Psoas muscle (tissue), 8 donors: ENCODE results near the gene TECPR1. TPM values are rescaled to one million over a fixed set of nuclear protein-coding genes. Genes with fewer than 3 reads are reported as not detected.

ENCODE experiments used
- ATAC-seq, 4 donors: fragments of 200-7000 bp; cut with Tn5 transposase; one replicate each; pipeline ENCODE4 v1.9.1; 2020; ENCODE audit warnings: moderate library complexity in 3 of 4, mild to moderate bottlenecking in 2 of 4
- DNase-seq, 2 donors: peaks; one replicate each; pipeline ENCODE4 v3.0.0-alpha.2; 2020
- H3K27ac ChIP-seq: fragments of 200-600 bp; one replicate; pipeline ENCODE4 v1.8.0; 2022
- H3K27me3 ChIP-seq, 3 donors: fragments of 200-600 bp in 1 of 3; one replicate each; pipeline versions ENCODE4 v1.6.1 to v1.8.0; 2013 to 2022; ENCODE audit warnings: low read length in 2 of 3, mild to moderate bottlenecking in 2 of 3, moderate library complexity in 1 of 3; ENCODE audit not compliant: insufficient read depth in 3 of 3
- H3K36me3 ChIP-seq, 2 donors: fragments of 200-600 bp in 1 of 2; one replicate each; pipeline versions ENCODE4 v1.6.1 to v1.8.0; 2013 to 2022; ENCODE audit warnings: low read depth in 1 of 2, mild to moderate bottlenecking in 1 of 2, moderate library complexity in 1 of 2; ENCODE audit not compliant: insufficient read depth in 1 of 2
- H3K4me1 ChIP-seq: fragments of 200-600 bp; one replicate; pipeline ENCODE4 v1.8.0; 2022
- H3K4me3 ChIP-seq: fragments of 200-600 bp; one replicate; pipeline ENCODE4 v1.8.0; 2022; ENCODE audit warnings: mild to moderate bottlenecking
- H3K9me3 ChIP-seq: fragments of 200-600 bp; one replicate; pipeline ENCODE4 v1.8.0; 2022
- WGBS, 3 donors: extraction: QIAGEN DNeasy Blood & Tissue Kit; methylation state at CpG; one replicate each; pipeline versions ENCODE4 v1.1.6 to v1.1.7; 2013; 5-methylcytosine and 5-hydroxymethylcytosine counted together
- intact Hi-C, 2 donors: fragments of 100-400 bp; cut with DNase I; formaldehyde crosslinking; loops; one replicate each; pipeline versions ENCODE4 v1.11.0 to v1.14.2; 2022
- polyA plus RNA-seq, 3 donors: library from polyadenylated mRNA; stranded (reverse); fragments of 200-250 nt; gene quantifications; one replicate each; pipeline ENCODE4 v1.2.3, GENCODE V29; 2013
- total RNA-seq, 4 donors: library from RNA; stranded (reverse); fragmentation: NEBNext Ultra II Directional in 2 of 4; extraction: Animal tissue kit (Norgen Biotek cat#: 25700) in 2 of 4; gene quantifications; one replicate each; pipeline versions ENCODE4 v1.2.1 to v1.2.4, GENCODE V29; 2021 to 2023
- TF ChIP-seq, protein P1 (sequence below): fragments of 200-600 bp; IDR thresholded peaks from one replicate; pipeline ENCODE4 v1.8.0; 2022; ENCODE audit warnings: antibody characterized with exemption
- donor health status: healthy with polysubstance abuse.
- donor health status: DM: no; HTN: no; CAD: no; lungs with moderate emphysema.
- donor health status: Bipolar disorder and iron deficiency.
- donor health status: healthy.
- donor health status: DM: yes; HTN: yes; CAD: no.
- donor health status: DM: no; HTN: no; CAD: no.
- donor health status: DM: no; HTN: no; CAD: no.
- donor health status: DM: yes; HTN: yes; CAD: no.

Gene TECPR1
- total and polyA plus RNA-seq, 7 donors, result 7.0 to 23.0 (median 14.5) TPM

DNA sequence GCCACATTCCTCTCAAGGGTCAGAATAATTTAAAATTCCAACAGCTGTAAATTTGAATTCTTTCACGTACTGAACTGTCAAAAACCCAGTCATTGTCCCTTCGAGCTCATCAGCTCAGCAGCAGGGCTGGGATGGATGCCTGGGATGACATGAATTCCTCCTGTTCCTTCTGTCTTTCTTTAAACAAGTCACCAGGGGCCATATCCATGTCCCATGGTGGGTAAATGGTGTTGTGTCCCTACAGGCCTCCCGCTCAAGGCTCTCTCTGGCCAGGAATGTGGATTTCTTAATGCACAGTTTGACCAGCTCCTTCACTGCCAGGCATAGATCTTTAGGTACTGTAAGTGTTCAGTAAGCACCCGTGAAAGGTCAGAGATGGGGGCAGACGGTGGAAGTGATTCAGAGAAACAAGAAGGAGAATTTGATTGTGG, 13.8 kb upstream of the TECPR1 start:
- no peak for ATAC-seq
- TF ChIP-seq, protein P1, sequence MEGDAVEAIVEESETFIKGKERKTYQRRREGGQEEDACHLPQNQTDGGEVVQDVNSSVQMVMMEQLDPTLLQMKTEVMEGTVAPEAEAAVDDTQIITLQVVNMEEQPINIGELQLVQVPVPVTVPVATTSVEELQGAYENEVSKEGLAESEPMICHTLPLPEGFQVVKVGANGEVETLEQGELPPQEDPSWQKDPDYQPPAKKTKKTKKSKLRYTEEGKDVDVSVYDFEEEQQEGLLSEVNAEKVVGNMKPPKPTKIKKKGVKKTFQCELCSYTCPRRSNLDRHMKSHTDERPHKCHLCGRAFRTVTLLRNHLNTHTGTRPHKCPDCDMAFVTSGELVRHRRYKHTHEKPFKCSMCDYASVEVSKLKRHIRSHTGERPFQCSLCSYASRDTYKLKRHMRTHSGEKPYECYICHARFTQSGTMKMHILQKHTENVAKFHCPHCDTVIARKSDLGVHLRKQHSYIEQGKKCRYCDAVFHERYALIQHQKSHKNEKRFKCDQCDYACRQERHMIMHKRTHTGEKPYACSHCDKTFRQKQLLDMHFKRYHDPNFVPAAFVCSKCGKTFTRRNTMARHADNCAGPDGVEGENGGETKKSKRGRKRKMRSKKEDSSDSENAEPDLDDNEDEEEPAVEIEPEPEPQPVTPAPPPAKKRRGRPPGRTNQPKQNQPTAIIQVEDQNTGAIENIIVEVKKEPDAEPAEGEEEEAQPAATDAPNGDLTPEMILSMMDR, result no peak
- Histone ChIP-seq H3K4me3 (no peak overlapping the region), H3K27ac (no peak overlapping the region), H3K4me1 (no peaks in the 10 kb centered on the region), H3K27me3 (no peaks in the 10 kb centered on the region), H3K36me3 (peaks cover 0 to 15% of the 10 kb centered on the region in 2 donors), H3K9me3 (no peaks in the 10 kb centered on the region)
- DNase-seq, result no peak
- intact Hi-C loops, result no loop called here
- WGBS, 3 donors, result 80 to 87% (median 82%) methylated on average over 5 of the region's 5 CpGs

DNA sequence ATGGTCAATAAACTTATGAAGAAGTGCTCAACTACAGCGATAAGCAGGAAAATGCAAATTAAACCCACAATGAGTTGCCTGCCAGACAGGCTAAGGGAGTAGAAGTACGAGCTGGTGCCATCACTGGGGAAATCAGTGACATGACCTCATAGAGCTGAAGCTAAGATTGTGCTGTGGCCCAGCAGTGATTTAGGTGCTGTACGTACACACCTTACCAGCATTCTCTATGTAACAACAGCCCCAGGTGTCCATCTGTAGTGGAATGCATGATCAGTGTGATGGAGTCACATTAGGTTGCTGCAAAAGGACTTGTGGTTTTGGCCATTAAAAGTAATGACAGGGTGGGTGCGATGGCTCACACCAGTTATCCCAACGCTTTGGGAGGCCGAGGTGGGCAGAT, 5.7 kb upstream of the TECPR1 start:
- ATAC-seq, result no peak
- no peak for DNase-seq
- Histone ChIP-seq H3K4me3 (no peak overlapping the region), H3K4me1 (peaks cover 6% of the 10 kb centered on the region), H3K36me3 (peaks cover 0 to 33% of the 10 kb centered on the region in 2 donors), H3K27me3 (no peaks in the 10 kb centered on the region), H3K27ac (no peak overlapping the region), H3K9me3 (no peaks in the 10 kb centered on the region)
- WGBS, 3 donors, result 89 to 97% (median 93%) methylated on average over 6 of the region's 6 CpGs
- TF ChIP-seq, protein P1, result no peak
- intact Hi-C loops, result no loop called here

DNA sequence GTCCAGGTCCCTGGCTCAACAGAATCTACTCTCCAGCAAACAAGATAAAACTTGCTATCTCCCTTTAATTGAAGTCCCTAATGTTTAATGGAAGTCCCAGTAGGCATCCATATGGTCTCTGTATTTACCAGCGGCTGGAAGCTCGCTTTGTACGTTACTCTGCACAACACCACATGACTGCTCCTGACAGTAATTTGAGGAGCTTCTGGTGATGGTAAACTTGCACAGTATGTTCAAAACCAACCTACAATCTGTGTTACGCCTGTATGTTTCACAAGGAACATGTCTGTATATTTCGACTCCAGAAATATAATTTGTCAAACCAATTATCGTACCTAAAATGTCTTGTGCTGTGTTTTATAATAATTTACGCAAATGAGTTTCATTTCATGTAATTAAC, 4.4 kb upstream of the TECPR1 start:
- no peaks in the 10 kb centered on the region for H3K9me3 ChIP-seq
- ATAC-seq, result no peak
- peaks cover 0 to 29% of the 10 kb centered on the region in 2 donors for H3K36me3 ChIP-seq
- H3K4me3 ChIP-seq, result no peak overlapping the region
- no peak overlapping the region for H3K27ac ChIP-seq
- TF ChIP-seq, protein P1, result no peak
- 93 to 96% (median 93%) methylated on average over 7 of the region's 7 CpGs for WGBS, 3 donors
- intact Hi-C loops, result no loop called here
- peaks cover 7% of the 10 kb centered on the region for H3K4me1 ChIP-seq
- no peaks in the 10 kb centered on the region for H3K27me3 ChIP-seq
- DNase-seq, result no peak

DNA sequence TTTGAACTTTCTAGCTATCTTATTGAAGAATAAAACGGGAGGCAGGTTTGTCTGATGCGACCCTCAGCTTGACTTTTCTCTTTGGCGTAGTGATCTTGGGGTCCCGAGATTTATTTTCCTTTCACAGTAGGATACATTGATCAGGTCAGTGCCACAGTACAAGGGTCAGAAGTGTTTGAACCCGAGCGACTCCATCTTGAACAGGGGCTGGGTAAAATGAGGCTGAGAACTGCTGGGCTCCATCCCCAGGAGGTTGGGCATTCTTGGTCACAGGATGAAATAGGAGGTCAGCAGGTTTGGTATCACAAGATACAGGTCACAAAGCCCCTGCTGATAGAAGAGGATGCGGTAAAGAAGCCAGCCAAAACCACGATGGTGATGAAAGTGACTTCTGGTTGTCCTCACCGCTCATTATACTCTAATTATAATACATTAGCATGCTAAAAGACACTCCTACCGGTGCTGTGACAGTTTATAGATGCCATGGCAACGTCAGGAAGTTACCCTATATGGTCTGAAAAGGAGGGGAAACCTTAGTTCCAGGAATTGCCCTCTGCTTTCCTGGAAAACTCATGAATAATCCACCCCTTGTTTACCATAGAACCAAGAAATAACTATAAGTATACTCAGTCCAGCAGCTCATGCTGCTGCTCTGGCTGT, 3.0 kb upstream of the TECPR1 start:
- TF ChIP-seq, protein P1, result no peak
- no peaks in the 10 kb centered on the region for H3K9me3 ChIP-seq
- H3K27me3 ChIP-seq, result no peaks in the 10 kb centered on the region
- intact Hi-C loops, result no loop called here
- H3K4me1 ChIP-seq, result peaks cover 14% of the 10 kb centered on the region
- WGBS, 3 donors, result 79 to 85% (median 83%) methylated on average over 11 of the region's 11 CpGs
- no peak for DNase-seq
- H3K4me3 ChIP-seq, result no peak overlapping the region
- ATAC-seq, result no peak
- H3K36me3 ChIP-seq, result peaks cover 0 to 20% of the 10 kb centered on the region in 2 donors
- no peak overlapping the region for H3K27ac ChIP-seq

DNA sequence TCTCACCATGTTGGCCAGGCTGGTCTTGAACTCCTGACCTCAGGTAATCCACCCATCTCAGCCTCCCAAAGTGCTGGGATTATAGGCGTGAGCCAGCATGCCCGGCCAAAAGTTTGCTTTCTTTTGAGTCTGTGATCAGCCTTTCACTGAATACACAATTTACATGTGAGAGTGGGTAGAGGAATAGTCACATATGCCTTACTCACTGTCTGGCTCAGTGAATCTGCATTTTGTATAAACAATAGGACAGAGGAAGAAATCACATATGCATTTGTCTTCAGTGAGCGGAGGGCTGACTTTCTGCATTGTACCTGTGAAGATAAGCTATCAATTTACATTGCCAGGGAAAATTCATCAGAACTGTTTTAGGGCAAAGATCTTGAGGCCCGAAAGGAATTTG, 2.5 kb upstream of the TECPR1 start:
- Histone ChIP-seq H3K4me3 (no peak overlapping the region), H3K27ac (no peak overlapping the region), H3K9me3 (no peaks in the 10 kb centered on the region), H3K4me1 (peaks cover 14% of the 10 kb centered on the region), H3K36me3 (peaks cover 0 to 20% of the 10 kb centered on the region in 2 donors), H3K27me3 (no peaks in the 10 kb centered on the region)
- 89 to 91% (median 90%) methylated on average over 4 of the region's 4 CpGs for WGBS, 3 donors
- no peak for ATAC-seq
- intact Hi-C loops, result no loop called here
- TF ChIP-seq, protein P1, result no peak
- DNase-seq, result no peak
